ENCODE data around the gene STMN3.
"Not testable (repeated sequence)": the region's sequence is repeated elsewhere in the genome, so short reads cannot be mapped to it uniquely, and the experiment has no call there.

STMN3 gene

GRCh38 chr20:63617092-63617875 is 35.9 kb downstream of the STMN3 start:
- Histone ChIP-seq H3K36me3 (ENCODE audit: control insufficient read depth in 2 of 2, insufficient read depth in 1 of 2, low read length in 2 of 2) (peaks cover 6 to 52% of the 10 kb centered on the region in 2 experiments; a peak in 2 of 3 replicates), H3K4me3 (ENCODE audit: low read depth, low read length) (no peak overlapping the region), H3K4me1 (ENCODE audit: control insufficient read depth, insufficient read depth, low read length) (no peaks in the 10 kb centered on the region), H3K9me3 (ENCODE audit: control insufficient read depth, insufficient read depth, low read depth, low read length) (no peaks in the 10 kb centered on the region), H3K27ac (ENCODE audit: extremely low read depth, low read depth, low read length) (no peak overlapping the region)
- CTCF ChIA-PET, result no interaction called here
- POLR2A ChIA-PET, result interaction anchor here (1.0 to 1.9 kb wide), 2 partner anchors 10 to 44 kb away, joined by 3 to 6 read pairs; partner anchors contain the start of genes GMEB2 and HELZ2
- no peak for TF ChIP-seq ZBTB48 (tag by site-specific recombination; IDR thresholded peaks at IDR 0.05)
- no peak for TF ChIP-seq ZNF571 (tag by site-specific recombination; IDR thresholded peaks at IDR 0.05)
- no peak for TF ChIP-seq ZFP3 (tag by site-specific recombination; IDR thresholded peaks at IDR 0.05; ENCODE audit: low read depth)
- TF ChIP-seq ZNF768 (tag by site-specific recombination; IDR thresholded peaks at IDR 0.05), result no peak
- TF ChIP-seq ZBTB1 (tag by site-specific recombination; IDR thresholded peaks at IDR 0.05), result no peak
- TF ChIP-seq MEIS1 (CRISPR knock-in tag; IDR thresholded peaks at IDR 0.05; ENCODE audit: borderline replicate concordance), result no peak
- TF ChIP-seq PRDM6 (tag by site-specific recombination; IDR thresholded peaks at IDR 0.05), result no peak
- no peak for TF ChIP-seq SP3 (tag by site-specific recombination; IDR thresholded peaks at IDR 0.05)
- TF ChIP-seq ZNF514 (tag by site-specific recombination; IDR thresholded peaks at IDR 0.05), result no peak
- no peak for TF ChIP-seq ZBTB21 (tag by site-specific recombination; IDR thresholded peaks at IDR 0.05)

GRCh38 chr20:63613863-63614594 is 39.2 kb downstream of the STMN3 start:
- H3K4me1 ChIP-seq (ENCODE audit: control insufficient read depth, insufficient read depth, low read length); H3K27ac ChIP-seq (ENCODE audit: extremely low read depth, low read depth, low read length); H3K9me3 ChIP-seq (ENCODE audit: control insufficient read depth, insufficient read depth, low read depth, low read length); POLR2A ChIA-PET; H3K4me3 ChIP-seq (ENCODE audit: low read depth, low read length); CTCF ChIA-PET: not testable (repeated sequence)
- peaks cover 6 to 46% of the 10 kb centered on the region in 2 experiments; a peak in 2 of 3 replicates for H3K36me3 ChIP-seq (ENCODE audit: control insufficient read depth in 2 of 2, insufficient read depth in 1 of 2, low read length in 2 of 2)

GRCh38 chr20:63612276-63612931 is 40.8 kb downstream of the STMN3 start:
- TF ChIP-seq ZNF311 (tag by site-specific recombination; IDR thresholded peaks at IDR 0.05; ENCODE audit: borderline replicate concordance) (no peak), ZNF664 (tag by site-specific recombination; IDR thresholded peaks at IDR 0.05) (no peak), SCRT2 (tag by site-specific recombination; IDR thresholded peaks at IDR 0.05) (no peak), PRDM6 (tag by site-specific recombination; IDR thresholded peaks at IDR 0.05) (no peak), ZNF670 (tag by site-specific recombination; IDR thresholded peaks at IDR 0.05; ENCODE audit: low read depth) (no peak), ZNF549 (tag by site-specific recombination; IDR thresholded peaks at IDR 0.05) (no peak), ZNF510 (tag by site-specific recombination; IDR thresholded peaks at IDR 0.05; ENCODE audit: insufficient replicate concordance) (no peak), PRDM1 (tag by site-specific recombination; IDR thresholded peaks at IDR 0.05) (no peak), OVOL3 (tag by site-specific recombination; IDR thresholded peaks at IDR 0.05) (no peak), ZNF174 (tag by site-specific recombination; IDR thresholded peaks at IDR 0.05) (no peak), ZNF501 (tag by site-specific recombination; IDR thresholded peaks at IDR 0.05) (no peak), ZNF514 (tag by site-specific recombination; IDR thresholded peaks at IDR 0.05) (no peak), ZNF391 (tag by site-specific recombination; IDR thresholded peaks at IDR 0.05; ENCODE audit: borderline replicate concordance, low read depth) (no peak)
- TF ChIP-seq, protein P1, sequence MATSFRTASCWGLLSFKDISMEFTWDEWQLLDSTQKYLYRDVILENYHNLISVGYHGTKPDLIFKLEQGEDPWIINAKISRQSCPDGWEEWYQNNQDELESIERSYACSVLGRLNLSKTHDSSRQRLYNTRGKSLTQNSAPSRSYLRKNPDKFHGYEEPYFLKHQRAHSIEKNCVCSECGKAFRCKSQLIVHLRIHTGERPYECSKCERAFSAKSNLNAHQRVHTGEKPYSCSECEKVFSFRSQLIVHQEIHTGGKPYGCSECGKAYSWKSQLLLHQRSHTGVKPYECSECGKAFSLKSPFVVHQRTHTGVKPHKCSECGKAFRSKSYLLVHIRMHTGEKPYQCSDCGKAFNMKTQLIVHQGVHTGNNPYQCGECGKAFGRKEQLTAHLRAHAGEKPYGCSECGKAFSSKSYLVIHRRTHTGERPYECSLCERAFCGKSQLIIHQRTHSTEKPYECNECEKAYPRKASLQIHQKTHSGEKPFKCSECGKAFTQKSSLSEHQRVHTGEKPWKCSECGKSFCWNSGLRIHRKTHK (tag by site-specific recombination; IDR thresholded peaks at IDR 0.05), result no peak
- Histone ChIP-seq H3K27ac (ENCODE audit: extremely low read depth, low read depth, low read length) (0 out of 2 replicates have a peak overlapping the region, but pooled peaks have one; percentile 24), H3K9me3 (ENCODE audit: control insufficient read depth, insufficient read depth, low read depth, low read length) (no peaks in the 10 kb centered on the region), H3K4me3 (ENCODE audit: low read depth, low read length) (no peak overlapping the region), H3K36me3 (ENCODE audit: control insufficient read depth in 2 of 2, insufficient read depth in 1 of 2, low read length in 2 of 2) (peaks cover 6 to 30% of the 10 kb centered on the region in 2 experiments; a peak in 2 of 3 replicates), H3K4me1 (ENCODE audit: control insufficient read depth, insufficient read depth, low read length) (no peaks in the 10 kb centered on the region)
- ChIA-PET POLR2A (no interaction called here), CTCF (interaction anchor here (0.6 kb wide), 1 partner anchor 8 kb away, joined by 3 read pairs; no protein-coding TSS in a partner anchor)

Measured in HEK293 (cell line).